HEK293T (cell line): ENCODE data around the gene GABRG3.

Source experiments
- ARNT ChIP-seq: fragments of 450-650 bp; IDR thresholded peaks from 2 replicates; pipeline ENCODE4 v1.6.1; 2017; ENCODE audit warnings: mild to moderate bottlenecking
- ELF4 ChIP-seq: fragments of 450-650 bp; IDR thresholded peaks from 2 replicates; pipeline ENCODE4 v1.6.1; 2017; ENCODE audit warnings: antibody characterized with exemption
- FOXA1 ChIP-seq: fragments of 450-650 bp; IDR thresholded peaks from 2 replicates; pipeline ENCODE4 v1.6.1; 2016; ENCODE audit warnings: mild to moderate bottlenecking
- FOXK2 ChIP-seq: fragments of 450-650 bp; IDR thresholded peaks from 2 replicates; pipeline ENCODE4 v1.6.1; 2016; ENCODE audit warnings: mild to moderate bottlenecking
- FOXM1 ChIP-seq: fragments of 450-650 bp; IDR thresholded peaks from 2 replicates; pipeline ENCODE4 v1.6.1; 2017; ENCODE audit warnings: mild to moderate bottlenecking, borderline replicate concordance
- HDGF ChIP-seq: fragments of 450-650 bp; IDR thresholded peaks from 2 replicates; pipeline ENCODE4 v1.6.1; 2017; ENCODE audit warnings: antibody characterized with exemption, borderline replicate concordance
- PKNOX1 ChIP-seq: fragments of 450-650 bp; IDR thresholded peaks from 2 replicates; pipeline ENCODE4 v1.6.1; 2016
- SP1 ChIP-seq: fragments of 450-650 bp; IDR thresholded peaks from 2 replicates; pipeline ENCODE4 v1.6.1; 2017
- SUZ12 ChIP-seq: fragments of 450-650 bp; IDR thresholded peaks from 2 replicates; pipeline ENCODE4 v1.6.1; 2016; ENCODE audit warnings: mild to moderate bottlenecking
- ZNF384 ChIP-seq: fragments of 450-650 bp; IDR thresholded peaks from 2 replicates; pipeline ENCODE4 v1.6.1; 2016

- TF ChIP-seq SP1 (no peak), FOXK2 (no peak), ARNT (no peak), PKNOX1 (no peak), HDGF (no peak), ZNF384 (no peak), SUZ12 (no peak), FOXM1 (no peak), ELF4 (no peak), FOXA1 (no peak)
These were observed 212.2 kb downstream of the GABRG3 start for GRCh38 chr15:27183201-27183600.
